Spleen (tissue), 11 donors: ENCODE measurements around the gene ATXN7L1. TPM values are rescaled to one million over a fixed set of nuclear protein-coding genes. Genes with fewer than 3 reads are reported as not detected.

ENCODE experiments used
- DNase-seq: peaks from one replicate; pipeline ENCODE4 v3.0.0-alpha.2; 2020
- H3K27ac ChIP-seq, 8 donors: fragments of 200-600 bp; sonication (generic) in 7 of 8; 1 replicate in 4 of 8; 2 replicates in 4 of 8; pipeline versions ENCODE4 v1.5.0 to v1.8.0; 2016 to 2021; ENCODE audit warnings: inconsistent platforms in 4 of 8, mild to moderate bottlenecking in 4 of 8, moderate library complexity in 1 of 8
- H3K27me3 ChIP-seq, 7 donors: fragments of 200-600 bp; sonication (generic) in 6 of 7; replicated peaks in 1 of 7; 1 replicate in 4 of 7; 2 replicates in 3 of 7; pipeline versions ENCODE4 v1.5.0 to v1.8.0; 2016 to 2021; ENCODE audit warnings: inconsistent platforms in 3 of 7, mild to moderate bottlenecking in 1 of 7
- H3K36me3 ChIP-seq, 6 donors: fragments of 200-600 bp; sonication (generic) in 5 of 6; 1 replicate in 4 of 6; 2 replicates in 2 of 6; pipeline versions ENCODE4 v1.5.0 to v1.8.0; 2016 to 2021; ENCODE audit warnings: inconsistent platforms in 2 of 6
- H3K4me1 ChIP-seq, 6 donors: fragments of 200-600 bp; sonication (generic) in 5 of 6; 1 replicate in 3 of 6; 2 replicates in 3 of 6; pipeline versions ENCODE4 v1.5.0 to v1.8.0; 2016 to 2021; ENCODE audit warnings: inconsistent platforms in 3 of 6
- H3K4me3 ChIP-seq, 8 donors: fragments of 200-600 bp; sonication (generic) in 7 of 8; 1 replicate in 4 of 8; 2 replicates in 4 of 8; pipeline versions ENCODE4 v1.5.0 to v1.8.0; 2016 to 2021; ENCODE audit warnings: inconsistent platforms in 4 of 8, mild to moderate bottlenecking in 4 of 8, moderate library complexity in 2 of 8
- H3K9me3 ChIP-seq, 8 donors: fragments of 200-600 bp; sonication (generic) in 7 of 8; 1 replicate in 4 of 8; 2 replicates in 4 of 8; pipeline versions ENCODE4 v1.5.0 to v1.8.0; 2016 to 2021; ENCODE audit warnings: inconsistent platforms in 4 of 8
- POLR2A ChIP-seq, 3 donors: fragments of 450-650 bp; IDR thresholded peaks; one replicate each; pipeline ENCODE4 v1.5.1; 2017; ENCODE audit warnings: antibody characterized with exemption in 3 of 3, mild to moderate bottlenecking in 1 of 3
- POLR2AphosphoS5 ChIP-seq, 3 donors: sonication (generic); formaldehyde crosslinking; IDR thresholded peaks; one replicate each; pipeline ENCODE4 v1.5.1; 2017; ENCODE audit warnings: antibody characterized with exemption in 3 of 3
- WGBS, 5 donors: extraction: QIAGEN DNeasy Blood & Tissue Kit in 3 of 5; methylation state at CpG; one replicate each; pipeline versions ENCODE4 v1.1.5 to v1.1.7; 2013 to 2018; 5-methylcytosine and 5-hydroxymethylcytosine counted together
- intact Hi-C: fragments of 100-400 bp; cut with DNase I; formaldehyde crosslinking; loops from one replicate; pipeline ENCODE4 v1.15.0; 2023; ENCODE audit warnings: low total_unique reads
- polyA plus RNA-seq, 3 donors: library from polyadenylated mRNA; stranded (reverse); fragments of 200-250 nt; gene quantifications; one replicate each; pipeline ENCODE4 v1.2.1, GENCODE V29; 2013
- total RNA-seq, 7 donors: library from RNA; depleted of rRNA in 3 of 7; stranded (reverse); fragments of >200 nt in 3 of 7; fragmentation: NEBNext Ultra II Directional in 4 of 7; extraction: Animal tissue kit (Norgen Biotek cat#: 25700) in 4 of 7; gene quantifications; one replicate each; pipeline versions ENCODE4 v1.1.0 to v1.2.1, GENCODE V29; 2016 to 2021
- TF ChIP-seq, protein P1 (sequence below), 11 experiments: fragments of 200-600 bp in 7 of 11; fragments of 450-650 bp in 4 of 11; sonication (generic) in 4 of 11; IDR thresholded peaks in 8 of 11; conservative IDR thresholded peaks in 3 of 11; 1 replicate in 7 of 11; 2 replicates in 4 of 11; pipeline versions ENCODE4 v1.4.0 to v1.8.0; 2016 to 2021; ENCODE audit warnings: antibody characterized with exemption in 11 of 11, inconsistent platforms in 4 of 11, mild to moderate bottlenecking in 1 of 11
- donor health status: healthy with polysubstance abuse.
- donor health status: DM: no; HTN: no; CAD: no; lungs with moderate emphysema.
- donor health status: DM: no; HTN: no; CAD: no.
- donor health status: Bipolar disorder and iron deficiency.
- donor health status: healthy.
- donor health status: DM: no; HTN: no; CAD: no.
- donor health status: DM: yes; HTN: yes; CAD: no.

The ATXN7L1 gene
- total and polyA plus RNA-seq, 10 donors, result 2.4 to 29.3 (median 18.4) TPM

DNA sequence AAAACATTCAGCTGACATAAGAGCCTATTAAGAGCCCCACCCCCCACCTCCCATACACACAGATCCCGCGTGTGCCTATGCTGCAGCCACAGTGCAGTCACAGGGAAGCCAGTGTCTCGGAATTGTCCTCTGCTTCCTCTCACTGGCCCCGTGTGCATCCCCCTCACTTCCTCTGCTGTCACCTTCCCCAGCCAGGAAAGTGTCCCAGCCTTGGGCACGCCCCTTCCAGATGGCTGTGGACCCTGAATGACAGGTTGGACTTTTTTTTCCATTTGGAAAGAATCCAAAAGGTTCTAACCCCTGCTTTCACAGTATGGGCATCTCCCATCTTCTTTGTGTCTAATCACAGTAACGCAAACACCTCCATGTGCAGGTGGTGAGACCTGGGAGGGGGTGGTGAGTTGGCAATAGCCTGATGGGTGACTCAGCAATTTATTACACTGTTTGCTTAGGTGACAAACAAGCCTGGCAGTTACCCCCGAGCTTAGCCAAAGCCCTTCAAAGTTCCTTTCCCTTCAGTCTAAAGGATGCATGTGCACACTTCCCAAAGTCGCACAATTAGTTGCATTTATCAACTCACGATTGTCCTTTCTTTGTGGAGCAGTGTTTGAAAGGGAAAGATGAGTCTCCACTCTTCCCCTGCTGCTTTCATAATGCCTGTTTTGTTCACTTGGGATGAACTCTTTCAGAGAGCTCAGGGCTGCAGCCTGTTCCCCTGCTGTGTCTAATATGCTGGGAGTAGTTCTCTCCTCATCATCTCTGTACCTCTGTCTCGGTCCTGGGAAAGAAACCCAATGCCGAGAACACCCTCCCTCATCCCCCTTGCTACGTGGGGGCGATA, 227.6 kb downstream of the ATXN7L1 start:
- 48 to 60% (median 54%) methylated on average over 13 of the region's 13 CpGs for WGBS, 5 donors
- H3K4me1 ChIP-seq, result peaks cover 0 to 21% (median 9%) of the 10 kb centered on the region in 6 donors
- intact Hi-C loops, result no loop called here

DNA sequence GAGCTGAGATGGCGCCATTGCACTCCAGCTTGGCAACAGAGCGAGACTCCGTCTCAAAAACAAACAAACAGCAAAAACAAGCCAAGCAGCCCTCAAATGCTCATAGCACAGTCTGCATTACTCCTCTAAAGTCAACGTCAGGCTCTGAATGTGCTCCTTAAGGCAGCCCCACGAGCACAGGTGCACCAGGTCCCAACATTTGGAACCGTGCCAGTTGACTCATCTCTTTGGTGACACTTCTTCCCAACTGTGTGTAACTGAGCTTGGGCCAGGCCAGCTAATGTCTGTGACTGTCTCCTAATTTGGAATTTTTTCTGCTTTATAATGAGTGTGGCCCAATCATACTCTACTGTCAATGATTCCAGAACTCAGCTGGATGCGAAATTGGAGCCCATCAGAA, 228.8 kb downstream of the ATXN7L1 start:
- H3K36me3 ChIP-seq, result peaks cover 0 to 93% (median 18%) of the 10 kb centered on the region in 6 donors

More for the DNA sequence above, 227.6 kb downstream of the ATXN7L1 start:
- no peak overlapping the region for H3K4me3 ChIP-seq
- no peak for DNase-seq
- H3K27ac ChIP-seq, result no peak overlapping the region
- H3K9me3 ChIP-seq, result no peaks in the 10 kb centered on the region
- TF ChIP-seq, protein P1, sequence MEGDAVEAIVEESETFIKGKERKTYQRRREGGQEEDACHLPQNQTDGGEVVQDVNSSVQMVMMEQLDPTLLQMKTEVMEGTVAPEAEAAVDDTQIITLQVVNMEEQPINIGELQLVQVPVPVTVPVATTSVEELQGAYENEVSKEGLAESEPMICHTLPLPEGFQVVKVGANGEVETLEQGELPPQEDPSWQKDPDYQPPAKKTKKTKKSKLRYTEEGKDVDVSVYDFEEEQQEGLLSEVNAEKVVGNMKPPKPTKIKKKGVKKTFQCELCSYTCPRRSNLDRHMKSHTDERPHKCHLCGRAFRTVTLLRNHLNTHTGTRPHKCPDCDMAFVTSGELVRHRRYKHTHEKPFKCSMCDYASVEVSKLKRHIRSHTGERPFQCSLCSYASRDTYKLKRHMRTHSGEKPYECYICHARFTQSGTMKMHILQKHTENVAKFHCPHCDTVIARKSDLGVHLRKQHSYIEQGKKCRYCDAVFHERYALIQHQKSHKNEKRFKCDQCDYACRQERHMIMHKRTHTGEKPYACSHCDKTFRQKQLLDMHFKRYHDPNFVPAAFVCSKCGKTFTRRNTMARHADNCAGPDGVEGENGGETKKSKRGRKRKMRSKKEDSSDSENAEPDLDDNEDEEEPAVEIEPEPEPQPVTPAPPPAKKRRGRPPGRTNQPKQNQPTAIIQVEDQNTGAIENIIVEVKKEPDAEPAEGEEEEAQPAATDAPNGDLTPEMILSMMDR (IDR thresholded peaks at IDR 0.05 in 8 of 11, conservative IDR thresholded peaks at IDR 0.05 in 3 of 11), result no peak
- peaks cover 0 to 93% (median 16%) of the 10 kb centered on the region in 6 donors for H3K36me3 ChIP-seq
- no peaks in the 10 kb centered on the region for H3K27me3 ChIP-seq

DNA sequence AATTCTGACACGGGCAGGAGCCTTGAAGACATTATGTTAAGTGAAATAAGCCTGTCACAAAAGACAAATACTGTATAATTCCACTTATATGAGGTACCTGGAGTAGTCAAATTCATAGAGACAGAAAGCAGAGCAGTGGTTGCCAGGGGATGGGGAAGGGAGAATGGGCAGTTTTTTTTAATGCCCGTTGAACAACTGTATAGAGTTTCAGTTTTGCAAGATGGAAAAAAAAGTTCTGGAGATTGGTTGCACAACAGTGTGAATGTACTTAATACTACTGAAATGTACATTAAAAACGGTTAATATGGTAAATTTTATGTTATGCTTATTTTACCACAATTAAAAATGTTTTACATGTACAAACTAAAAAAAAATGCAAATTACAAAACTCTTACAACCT, 231.5 kb downstream of the ATXN7L1 start:
- 46 to 84% (median 65%) methylated on average over 3 of the region's 3 CpGs for WGBS, 5 donors
- Histone ChIP-seq H3K4me3 (no peak overlapping the region), H3K27me3 (no peaks in the 10 kb centered on the region), H3K36me3 (peaks cover 3 to 93% (median 29%) of the 10 kb centered on the region in 6 donors), H3K27ac (no peak overlapping the region), H3K4me1 (peaks cover 0 to 14% (median 7%) of the 10 kb centered on the region in 6 donors), H3K9me3 (no peaks in the 10 kb centered on the region)
- intact Hi-C loops, result no loop called here
- TF ChIP-seq POLR2A (IDR thresholded peaks at IDR 0.05) (no peak), POLR2AphosphoS5 (IDR thresholded peaks at IDR 0.05) (no peak)
- TF ChIP-seq, protein P1 (IDR thresholded peaks at IDR 0.05 in 8 of 11, conservative IDR thresholded peaks at IDR 0.05 in 3 of 11), result no peak
- DNase-seq, result no peak

More for the DNA sequence above, 228.8 kb downstream of the ATXN7L1 start:
- intact Hi-C loops, result no loop called here
- Histone ChIP-seq H3K27ac (no peak overlapping the region), H3K9me3 (no peaks in the 10 kb centered on the region), H3K27me3 (no peaks in the 10 kb centered on the region), H3K4me1 (peaks cover 0 to 17% (median 8%) of the 10 kb centered on the region in 6 donors), H3K4me3 (no peak overlapping the region)
- 91 to 95% (median 93%) methylated on average over 7 of the region's 7 CpGs for WGBS, 5 donors
- no peak for DNase-seq
- TF ChIP-seq POLR2AphosphoS5 (IDR thresholded peaks at IDR 0.05) (no peak), POLR2A (IDR thresholded peaks at IDR 0.05) (no peak)
- TF ChIP-seq, protein P1 (IDR thresholded peaks at IDR 0.05 in 8 of 11, conservative IDR thresholded peaks at IDR 0.05 in 3 of 11), result no peak

DNA sequence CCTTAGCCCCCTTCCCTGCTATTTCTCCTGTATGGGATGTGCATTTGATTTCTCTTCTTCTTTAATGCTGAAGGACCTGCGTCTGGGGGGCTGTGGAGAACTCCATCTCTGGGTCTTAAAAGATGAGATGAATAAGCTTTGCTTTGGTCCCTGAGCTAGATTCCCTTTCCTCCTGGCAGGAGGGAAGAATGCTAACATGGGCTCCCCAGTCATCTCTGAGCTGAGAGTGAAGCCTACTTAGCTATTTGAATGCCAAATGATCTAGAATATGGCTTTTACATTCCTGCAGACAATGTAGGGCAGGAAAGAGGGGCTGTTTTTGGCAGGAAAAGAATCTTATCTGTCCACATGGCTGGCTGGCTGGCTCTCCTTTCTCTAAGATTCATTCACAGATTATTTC, 232.5 kb downstream of the ATXN7L1 start:
- Histone ChIP-seq H3K27me3 (no peaks in the 10 kb centered on the region), H3K36me3 (peaks cover 3 to 93% (median 33%) of the 10 kb centered on the region in 6 donors), H3K9me3 (no peaks in the 10 kb centered on the region), H3K27ac (no peak overlapping the region), H3K4me3 (no peak overlapping the region), H3K4me1 (peaks cover 0 to 9% (median 5%) of the 10 kb centered on the region in 6 donors)
- TF ChIP-seq POLR2AphosphoS5 (IDR thresholded peaks at IDR 0.05), result no peak
- TF ChIP-seq POLR2A (IDR thresholded peaks at IDR 0.05), result no peak
- TF ChIP-seq, protein P1 (IDR thresholded peaks at IDR 0.05 in 8 of 11, conservative IDR thresholded peaks at IDR 0.05 in 3 of 11), result no peak
- WGBS, 5 donors, result 88 to 100% (median 92%) methylated on average over 1 of the region's 1 CpG
- intact Hi-C loops, result no loop called here
- DNase-seq, result no peak
